GM19452 (cell line): ENCODE results near the gene FAT2.
"Not testable (repeated sequence)": the region's sequence is repeated elsewhere in the genome, so short reads cannot be mapped to it uniquely, and the experiment has no call there.

Source experiments
- ATAC-seq: cut with Tn5 transposase; IDR thresholded peaks from one replicate; pipeline ENCODE4 v1.9.1; 2021; ENCODE audit not compliant: unreplicated experiment

The FAT2 gene

GRCh38 chr5:151612689-151613427 is 21.7 kb upstream of the FAT2 start:
- peak; percentile 56 for ATAC-seq

GRCh38 chr5:151611127-151611775 is 20.1 kb upstream of the FAT2 start:
- ATAC-seq: no peak

GRCh38 chr5:151608522-151608921 is 17.4 kb upstream of the FAT2 start:
- ATAC-seq: no peak

GRCh38 chr5:151607304-151607703 is 16.2 kb upstream of the FAT2 start:
- ATAC-seq: no peak

- no peak for ATAC-seq
These were observed 14.4 kb upstream of the FAT2 start for GRCh38 chr5:151605559-151605958.

- no peak for ATAC-seq
These were observed 11.7 kb upstream of the FAT2 start for GRCh38 chr5:151602806-151603205.

GRCh38 chr5:151601391-151601790 is 10.3 kb upstream of the FAT2 start:
- ATAC-seq: no peak

GRCh38 chr5:151600069-151600665 is 9.0 kb upstream of the FAT2 start:
- ATAC-seq: no peak

GRCh38 chr5:151598984-151599383 is 7.9 kb upstream of the FAT2 start:
- no peak for ATAC-seq

- ATAC-seq: no peak
These were observed 7.4 kb upstream of the FAT2 start for GRCh38 chr5:151598549-151598948.

- no peak for ATAC-seq
These were observed 6.6 kb upstream of the FAT2 start for GRCh38 chr5:151597749-151598148.

- no peak for ATAC-seq
These were observed 5.9 kb upstream of the FAT2 start for GRCh38 chr5:151596828-151597539.

GRCh38 chr5:151595411-151595826 is 4.3 kb upstream of the FAT2 start:
- no peak for ATAC-seq

- ATAC-seq: no peak
These were observed 1.8 kb upstream of the FAT2 start for GRCh38 chr5:151592855-151593408.

- no peak for ATAC-seq
These were observed 1.1 kb downstream of the FAT2 start for GRCh38 chr5:151589878-151590570.

GRCh38 chr5:151587796-151588555 is 3.2 kb downstream of the FAT2 start:
- no peak for ATAC-seq

- ATAC-seq: no peak
These were observed 5.2 kb downstream of the FAT2 start for GRCh38 chr5:151585970-151586369.

- not testable (repeated sequence) for ATAC-seq
These were observed 5.8 kb downstream of the FAT2 start for GRCh38 chr5:151585344-151585743.

- ATAC-seq: no peak
These were observed 6.8 kb downstream of the FAT2 start for GRCh38 chr5:151584057-151584937.
